Neural progenitor cell (in vitro differentiated cells): ENCODE results near the gene SSX2IP. TPM values are rescaled to one million over a fixed set of nuclear protein-coding genes. Genes with fewer than 3 reads are reported as not detected.

ENCODE experiments used
- DNase-seq: peaks from one replicate; pipeline ENCODE4 v3.0.0-alpha.2; 2016; ENCODE audit warnings: low spot score
- H2AFZ ChIP-seq: fragments of 200-600 bp; sonication (generic); replicated peaks from 2 replicates; pipeline ENCODE4 v1.6.1; 2016; ENCODE audit warnings: antibody characterized with exemption
- H3F3A ChIP-seq: fragments of 200-600 bp; sonication (generic); 2 replicates; pipeline ENCODE4 v1.6.1; 2016; ENCODE audit warnings: antibody characterized with exemption, low read depth
- H3K27ac ChIP-seq: fragments of 200-600 bp; sonication (generic); 2 replicates; pipeline ENCODE4 v1.5.1; 2016; ENCODE audit warnings: mild to moderate bottlenecking
- H3K27me3 ChIP-seq: fragments of 200-600 bp; sonication (generic); 2 replicates; pipeline ENCODE4 v1.6.1; 2016; ENCODE audit warnings: mild to moderate bottlenecking, moderate library complexity
- H3K36me3 ChIP-seq: fragments of 200-600 bp; sonication (generic); 2 replicates; pipeline ENCODE4 v1.5.1; 2016
- H3K4me1 ChIP-seq: fragments of 200-600 bp; sonication (generic); 2 replicates; pipeline ENCODE4 v1.6.1; 2016; ENCODE audit warnings: mixed run types
- H3K4me2 ChIP-seq: fragments of 200-600 bp; sonication (generic); 2 replicates; pipeline ENCODE4 v1.6.1; 2016
- H3K4me3 ChIP-seq: fragments of 200-600 bp; sonication (generic); 2 replicates; pipeline ENCODE4 v1.5.1; 2016
- H3K79me2 ChIP-seq: fragments of 200-600 bp; sonication (generic); 2 replicates; pipeline ENCODE4 v1.6.1; 2016; ENCODE audit warnings: low read depth
- H3K9ac ChIP-seq: fragments of 200-600 bp; sonication (generic); 2 replicates; pipeline ENCODE4 v1.6.1; 2016
- H3K9me3 ChIP-seq: fragments of 200-600 bp; sonication (generic); 2 replicates; pipeline ENCODE4 v1.5.1; 2016; ENCODE audit warnings: low read depth
- H4K20me1 ChIP-seq: fragments of 200-600 bp; sonication (generic); 2 replicates; pipeline ENCODE4 v1.6.1; 2016; ENCODE audit warnings: low read depth
- H3K27ac Mint-ChIP-seq: 3 replicates; pipeline ENCODE4 v1.8.0; 2021; ENCODE audit warnings: mixed read lengths
- H3K27me3 Mint-ChIP-seq: 2 replicates; pipeline ENCODE4 v1.8.0; 2022; ENCODE audit warnings: low read depth, mild to moderate bottlenecking, inconsistent platforms, moderate library complexity, mixed read lengths; ENCODE audit not compliant: insufficient read depth
- H3K36me3 Mint-ChIP-seq: 3 replicates; pipeline ENCODE4 v1.8.0; 2021; ENCODE audit warnings: mixed read lengths
- H3K4me1 Mint-ChIP-seq: 3 replicates; pipeline ENCODE4 v1.8.0; 2021; ENCODE audit warnings: mixed read lengths
- H3K4me3 Mint-ChIP-seq: 3 replicates; pipeline ENCODE4 v1.8.0; 2021; ENCODE audit warnings: mild to moderate bottlenecking, moderate library complexity, mixed read lengths
- H3K9me3 Mint-ChIP-seq: 3 replicates; pipeline ENCODE4 v1.8.0; 2020; ENCODE audit warnings: mixed read lengths
- EZH2 ChIP-seq: fragments of 200-600 bp; sonication (generic); IDR thresholded peaks from 2 replicates; pipeline ENCODE4 v1.6.1; 2017; ENCODE audit warnings: antibody characterized with exemption, mild to moderate bottlenecking, moderate library complexity
- EZH2phosphoT487 ChIP-seq: fragments of 200-600 bp; sonication (generic); IDR thresholded peaks from 2 replicates; pipeline ENCODE4 v1.6.1; 2017; ENCODE audit warnings: antibody characterized with exemption
- total RNA-seq: library from RNA; depleted of rRNA; stranded (reverse); fragments of >200 nt; gene quantifications from 2 replicates; pipeline ENCODE4 v1.2.3, GENCODE V29; 2015; ENCODE audit warnings: low replicate concordance
- TF ChIP-seq, protein P1 (sequence below): fragments of 200-600 bp; sonication (generic); IDR thresholded peaks from 2 replicates; pipeline ENCODE4 v1.5.1; 2017; ENCODE audit warnings: antibody characterized with exemption, mild to moderate bottlenecking

Gene SSX2IP
- total RNA-seq, 1 donor from 2014 or later, result 54.1 TPM

DNA sequence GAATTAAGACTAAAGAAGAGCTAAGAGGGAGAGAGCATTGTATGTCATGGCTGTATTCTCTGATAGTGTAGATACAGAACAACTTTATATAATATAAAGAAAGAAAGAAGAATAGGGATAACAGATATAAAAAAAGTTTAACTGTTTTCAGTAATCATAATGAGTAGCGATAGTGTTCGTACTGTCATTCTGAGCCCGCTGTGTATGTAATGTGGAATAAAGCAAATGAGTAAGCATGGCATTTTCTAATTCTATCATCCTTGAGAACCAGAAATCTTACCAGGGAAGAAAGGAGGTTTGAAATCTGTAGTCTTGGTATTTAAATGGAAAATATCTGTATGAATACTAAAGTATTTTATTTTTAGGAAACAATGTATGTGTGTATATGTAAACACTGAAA is 46.7 kb upstream of the SSX2IP start:
- Histone ChIP-seq H3K4me3 (no peak overlapping the region), H3K36me3 (no peaks in the 10 kb centered on the region), H2AFZ (no peak overlapping the region), H3K9ac (no peak overlapping the region), H3K27ac (no peak overlapping the region), H3K79me2 (no peaks in the 10 kb centered on the region), H3F3A (peaks cover 18% of the 10 kb centered on the region), H3K27me3 (no peaks in the 10 kb centered on the region), H3K9me3 (no peaks in the 10 kb centered on the region), H4K20me1 (no peaks in the 10 kb centered on the region), H3K4me1 (peaks cover 12% of the 10 kb centered on the region), H3K4me2 (no peak overlapping the region)
- Mint-ChIP-seq H3K9me3 (peaks cover 6% of the 10 kb centered on the region), H3K36me3 (no peaks in the 10 kb centered on the region), H3K27ac (no peak overlapping the region), H3K27me3 (no peaks in the 10 kb centered on the region), H3K4me1 (peaks cover 6% of the 10 kb centered on the region), H3K4me3 (no peak overlapping the region)
- no peak for DNase-seq
- TF ChIP-seq EZH2 (no peak), EZH2phosphoT487 (no peak)
- TF ChIP-seq, protein P1, sequence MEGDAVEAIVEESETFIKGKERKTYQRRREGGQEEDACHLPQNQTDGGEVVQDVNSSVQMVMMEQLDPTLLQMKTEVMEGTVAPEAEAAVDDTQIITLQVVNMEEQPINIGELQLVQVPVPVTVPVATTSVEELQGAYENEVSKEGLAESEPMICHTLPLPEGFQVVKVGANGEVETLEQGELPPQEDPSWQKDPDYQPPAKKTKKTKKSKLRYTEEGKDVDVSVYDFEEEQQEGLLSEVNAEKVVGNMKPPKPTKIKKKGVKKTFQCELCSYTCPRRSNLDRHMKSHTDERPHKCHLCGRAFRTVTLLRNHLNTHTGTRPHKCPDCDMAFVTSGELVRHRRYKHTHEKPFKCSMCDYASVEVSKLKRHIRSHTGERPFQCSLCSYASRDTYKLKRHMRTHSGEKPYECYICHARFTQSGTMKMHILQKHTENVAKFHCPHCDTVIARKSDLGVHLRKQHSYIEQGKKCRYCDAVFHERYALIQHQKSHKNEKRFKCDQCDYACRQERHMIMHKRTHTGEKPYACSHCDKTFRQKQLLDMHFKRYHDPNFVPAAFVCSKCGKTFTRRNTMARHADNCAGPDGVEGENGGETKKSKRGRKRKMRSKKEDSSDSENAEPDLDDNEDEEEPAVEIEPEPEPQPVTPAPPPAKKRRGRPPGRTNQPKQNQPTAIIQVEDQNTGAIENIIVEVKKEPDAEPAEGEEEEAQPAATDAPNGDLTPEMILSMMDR, result no peak

DNA sequence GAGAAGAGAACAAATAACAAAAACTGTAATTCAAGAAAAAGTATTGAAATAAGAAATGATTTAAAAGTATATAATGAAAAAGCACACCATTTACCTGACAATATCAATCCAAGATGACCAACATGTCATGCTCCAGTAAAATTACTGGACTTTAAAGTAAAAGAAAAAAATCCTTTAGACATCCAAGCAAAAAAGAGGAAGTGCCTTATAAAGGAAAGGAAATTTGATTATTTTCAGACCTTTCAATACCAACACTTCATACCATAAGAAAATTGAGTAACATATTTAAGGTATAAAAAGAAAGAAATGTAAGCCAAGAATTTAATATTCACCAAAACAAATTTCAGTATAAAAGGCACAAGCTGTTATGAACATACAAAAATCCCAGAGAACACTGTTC is 46.2 kb upstream of the SSX2IP start:
- Histone ChIP-seq H3K9me3 (no peaks in the 10 kb centered on the region), H3K79me2 (no peaks in the 10 kb centered on the region), H3K27me3 (no peaks in the 10 kb centered on the region), H3K36me3 (no peaks in the 10 kb centered on the region), H4K20me1 (no peaks in the 10 kb centered on the region), H3F3A (peaks cover 18% of the 10 kb centered on the region), H2AFZ (no peak overlapping the region), H3K4me2 (no peak overlapping the region), H3K4me3 (no peak overlapping the region), H3K27ac (no peak overlapping the region), H3K9ac (no peak overlapping the region), H3K4me1 (peaks cover 12% of the 10 kb centered on the region)
- no peak for TF ChIP-seq EZH2
- TF ChIP-seq, protein P1, result no peak
- no peak for TF ChIP-seq EZH2phosphoT487
- no peaks in the 10 kb centered on the region for H3K36me3 Mint-ChIP-seq
- no peak overlapping the region for H3K4me3 Mint-ChIP-seq
- no peak for DNase-seq
- H3K9me3 Mint-ChIP-seq, result peaks cover 10% of the 10 kb centered on the region
- H3K27me3 Mint-ChIP-seq, result no peaks in the 10 kb centered on the region
- peaks cover 6% of the 10 kb centered on the region for H3K4me1 Mint-ChIP-seq
- no peak overlapping the region for H3K27ac Mint-ChIP-seq

DNA sequence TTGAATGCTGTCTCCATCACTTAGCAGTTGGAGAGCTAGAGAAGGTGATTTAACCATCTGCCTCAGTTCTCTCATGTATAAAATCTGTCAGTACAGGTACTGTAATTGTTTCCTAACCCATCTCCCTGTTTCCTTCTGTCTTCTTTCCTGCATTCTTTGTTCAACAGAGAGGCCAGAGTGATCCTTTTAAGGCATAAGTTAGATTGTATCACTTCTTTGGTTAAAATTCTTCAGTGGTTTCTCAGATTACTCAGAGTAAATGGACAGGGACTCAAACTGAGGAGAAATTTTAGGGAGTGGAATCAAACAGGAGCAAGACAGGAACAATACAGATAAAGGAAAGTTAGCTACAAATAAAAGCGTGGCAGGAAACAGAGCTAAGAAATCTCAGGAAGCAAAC is 45.2 kb upstream of the SSX2IP start:
- Histone ChIP-seq H4K20me1 (no peaks in the 10 kb centered on the region), H2AFZ (peak overlapping the region; percentile 35), H3K9me3 (no peaks in the 10 kb centered on the region), H3K4me2 (no peak overlapping the region), H3K36me3 (no peaks in the 10 kb centered on the region), H3K27ac (no peak overlapping the region), H3K4me1 (peaks cover 9% of the 10 kb centered on the region), H3F3A (peaks cover 15% of the 10 kb centered on the region), H3K27me3 (no peaks in the 10 kb centered on the region), H3K9ac (no peak overlapping the region), H3K4me3 (no peak overlapping the region), H3K79me2 (no peaks in the 10 kb centered on the region)
- Mint-ChIP-seq H3K27ac (no peak overlapping the region), H3K4me3 (no peak overlapping the region), H3K9me3 (peaks cover 18% of the 10 kb centered on the region), H3K36me3 (no peaks in the 10 kb centered on the region), H3K4me1 (peaks cover 3% of the 10 kb centered on the region), H3K27me3 (no peaks in the 10 kb centered on the region)
- TF ChIP-seq EZH2phosphoT487, result no peak
- no peak for DNase-seq

DNA sequence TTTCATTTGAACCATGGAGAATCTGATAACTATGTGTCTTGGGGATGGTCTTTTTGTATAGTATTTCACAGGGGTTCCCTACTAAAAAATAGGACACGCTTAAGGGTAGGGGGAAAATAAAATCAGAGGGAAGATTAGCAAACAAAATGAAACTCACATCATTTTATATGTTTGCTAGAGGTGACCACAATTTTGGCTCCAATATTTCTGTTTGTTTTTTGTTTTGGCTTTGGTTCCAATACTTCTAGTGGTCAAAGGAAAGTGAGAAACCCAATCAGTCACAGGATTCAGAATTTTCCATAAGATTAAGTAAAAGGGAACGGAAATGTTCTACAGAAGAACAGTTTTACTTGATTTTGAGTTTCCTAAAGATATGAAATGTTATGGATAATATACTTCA is 42.3 kb upstream of the SSX2IP start:
- no peak overlapping the region for H3K27ac ChIP-seq
- Mint-ChIP-seq H3K27ac (peak overlapping the region; percentile 10), H3K27me3 (no peaks in the 10 kb centered on the region), H3K36me3 (peaks cover 3% of the 10 kb centered on the region), H3K9me3 (peaks cover 24% of the 10 kb centered on the region), H3K4me1 (no peaks in the 10 kb centered on the region), H3K4me3 (no peak overlapping the region)
- no peaks in the 10 kb centered on the region for H3K4me1 ChIP-seq
- no peaks in the 10 kb centered on the region for H3K36me3 ChIP-seq
- no peaks in the 10 kb centered on the region for H3K9me3 ChIP-seq
- no peak overlapping the region for H3K9ac ChIP-seq
- H4K20me1 ChIP-seq, result no peaks in the 10 kb centered on the region
- no peak overlapping the region for H3K4me2 ChIP-seq
- TF ChIP-seq EZH2 (no peak), EZH2phosphoT487 (no peak)
- TF ChIP-seq, protein P1, result no peak
- no peak for DNase-seq
- H3F3A ChIP-seq, result no peaks in the 10 kb centered on the region
- H3K79me2 ChIP-seq, result no peaks in the 10 kb centered on the region
- H3K4me3 ChIP-seq, result no peak overlapping the region
- no peak overlapping the region for H2AFZ ChIP-seq
- no peaks in the 10 kb centered on the region for H3K27me3 ChIP-seq
